ENCODE measurements around the gene ANKRD49.
"Not testable (repeated sequence)": the region's sequence is repeated elsewhere in the genome, so short reads cannot be mapped to it uniquely, and the experiment has no call there.

Gene ANKRD49

DNA sequence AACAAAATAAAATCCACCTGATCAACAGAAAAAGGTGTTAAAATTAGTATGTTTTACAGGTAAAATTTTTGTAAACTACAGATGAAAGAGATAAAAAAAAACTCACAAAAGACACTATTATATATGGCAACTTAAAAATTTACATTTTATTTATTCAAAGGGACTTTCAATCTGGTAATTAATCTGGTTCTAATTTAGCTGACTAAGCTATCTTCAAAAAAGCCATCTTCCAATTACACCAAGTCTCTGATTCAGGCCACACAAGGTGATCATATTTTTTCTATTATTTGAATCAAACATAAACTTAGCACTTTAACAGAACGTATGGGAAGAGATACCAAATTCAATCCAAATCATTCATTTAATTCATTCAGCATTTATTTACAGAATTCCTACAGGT, 7.7 kb upstream of the ANKRD49 start:
- TF ChIP-seq, protein P1, sequence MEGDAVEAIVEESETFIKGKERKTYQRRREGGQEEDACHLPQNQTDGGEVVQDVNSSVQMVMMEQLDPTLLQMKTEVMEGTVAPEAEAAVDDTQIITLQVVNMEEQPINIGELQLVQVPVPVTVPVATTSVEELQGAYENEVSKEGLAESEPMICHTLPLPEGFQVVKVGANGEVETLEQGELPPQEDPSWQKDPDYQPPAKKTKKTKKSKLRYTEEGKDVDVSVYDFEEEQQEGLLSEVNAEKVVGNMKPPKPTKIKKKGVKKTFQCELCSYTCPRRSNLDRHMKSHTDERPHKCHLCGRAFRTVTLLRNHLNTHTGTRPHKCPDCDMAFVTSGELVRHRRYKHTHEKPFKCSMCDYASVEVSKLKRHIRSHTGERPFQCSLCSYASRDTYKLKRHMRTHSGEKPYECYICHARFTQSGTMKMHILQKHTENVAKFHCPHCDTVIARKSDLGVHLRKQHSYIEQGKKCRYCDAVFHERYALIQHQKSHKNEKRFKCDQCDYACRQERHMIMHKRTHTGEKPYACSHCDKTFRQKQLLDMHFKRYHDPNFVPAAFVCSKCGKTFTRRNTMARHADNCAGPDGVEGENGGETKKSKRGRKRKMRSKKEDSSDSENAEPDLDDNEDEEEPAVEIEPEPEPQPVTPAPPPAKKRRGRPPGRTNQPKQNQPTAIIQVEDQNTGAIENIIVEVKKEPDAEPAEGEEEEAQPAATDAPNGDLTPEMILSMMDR (IDR thresholded peaks at IDR 0.05; ENCODE audit: insufficient read depth, low read length, poor library complexity, severe bottlenecking) = no peak
- peaks cover 8% of the 10 kb centered on the region for H3K36me3 ChIP-seq (ENCODE audit: control insufficient read depth, insufficient read depth, low read length)
- no peaks in the 10 kb centered on the region for H3K27me3 ChIP-seq (replicated peaks; ENCODE audit: control insufficient read depth, insufficient read depth, low read length)
- no peak for DNase-seq (ENCODE audit: extremely low read depth, insufficient read length)
- H3K4me3 ChIP-seq (replicated peaks; ENCODE audit: low read depth, low read length) = no peak overlapping the region

DNA sequence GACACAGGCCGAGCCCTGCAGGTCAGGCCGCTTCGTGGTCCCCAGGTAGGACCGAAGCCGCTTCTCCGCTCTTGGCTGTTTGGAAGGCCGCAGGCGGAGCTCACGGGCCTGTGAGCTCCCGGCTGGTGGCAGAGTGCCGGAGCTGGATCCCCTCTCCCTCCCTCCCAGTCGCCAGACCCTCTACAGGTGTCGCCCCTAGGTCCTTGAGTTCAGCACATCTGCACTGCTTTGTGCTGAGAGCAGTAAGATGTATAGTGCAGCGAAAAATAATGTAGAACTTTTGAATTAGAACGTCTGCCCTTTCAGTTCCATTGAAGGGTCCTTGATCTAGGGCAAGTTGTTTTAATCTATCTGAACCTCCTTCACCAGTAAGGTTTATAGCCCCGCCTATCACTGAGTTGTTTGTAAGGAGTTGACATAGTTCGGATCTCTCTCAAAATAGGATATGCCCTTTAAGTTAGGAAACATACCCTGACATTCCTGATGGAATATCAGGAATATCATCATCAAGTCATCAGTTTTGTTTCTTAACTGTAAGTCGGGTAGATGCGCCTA, 419 bp downstream of the ANKRD49 start:
- no peak for DNase-seq (ENCODE audit: extremely low read depth, insufficient read length)
- peaks cover 9% of the 10 kb centered on the region for H3K36me3 ChIP-seq (ENCODE audit: control insufficient read depth, insufficient read depth, low read length)

DNA sequence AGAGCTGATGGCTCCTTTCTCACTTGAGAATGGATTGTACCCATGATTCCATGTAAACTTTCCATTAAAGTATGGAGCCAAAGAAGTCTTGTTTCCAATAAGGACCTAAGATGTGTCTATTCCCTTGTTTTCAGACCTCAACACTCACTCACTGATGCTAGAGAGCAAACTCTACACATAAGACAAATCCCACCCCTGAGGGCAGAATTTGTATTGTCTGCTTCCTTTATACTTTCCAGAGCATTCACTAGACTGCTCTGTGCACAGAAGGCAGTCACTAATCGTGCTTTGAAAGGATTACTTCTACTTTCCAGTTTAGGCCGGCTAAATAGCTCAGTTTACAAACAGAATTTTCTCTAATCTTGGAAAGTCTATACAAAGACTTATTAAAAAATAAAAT, 6.4 kb downstream of the ANKRD49 start:
- H3K4me3 ChIP-seq (replicated peaks; ENCODE audit: low read depth, low read length) = no peak overlapping the region
- H3K36me3 ChIP-seq (ENCODE audit: control insufficient read depth, insufficient read depth, low read length) = peaks cover 7% of the 10 kb centered on the region
- H3K27me3 ChIP-seq (replicated peaks; ENCODE audit: control insufficient read depth, insufficient read depth, low read length) = no peaks in the 10 kb centered on the region
- no peak for DNase-seq (ENCODE audit: extremely low read depth, insufficient read length)
- TF ChIP-seq, protein P1 (IDR thresholded peaks at IDR 0.05; ENCODE audit: insufficient read depth, low read length, poor library complexity, severe bottlenecking) = no peak

More for the DNA sequence above, 419 bp downstream of the ANKRD49 start:
- TF ChIP-seq, protein P1 (IDR thresholded peaks at IDR 0.05; ENCODE audit: insufficient read depth, low read length, poor library complexity, severe bottlenecking) = peak; percentile 3
- Histone ChIP-seq H3K4me3 (replicated peaks; ENCODE audit: low read depth, low read length) (peak overlapping the region; percentile 90), H3K27me3 (replicated peaks; ENCODE audit: control insufficient read depth, insufficient read depth, low read length) (no peaks in the 10 kb centered on the region)

DNA sequence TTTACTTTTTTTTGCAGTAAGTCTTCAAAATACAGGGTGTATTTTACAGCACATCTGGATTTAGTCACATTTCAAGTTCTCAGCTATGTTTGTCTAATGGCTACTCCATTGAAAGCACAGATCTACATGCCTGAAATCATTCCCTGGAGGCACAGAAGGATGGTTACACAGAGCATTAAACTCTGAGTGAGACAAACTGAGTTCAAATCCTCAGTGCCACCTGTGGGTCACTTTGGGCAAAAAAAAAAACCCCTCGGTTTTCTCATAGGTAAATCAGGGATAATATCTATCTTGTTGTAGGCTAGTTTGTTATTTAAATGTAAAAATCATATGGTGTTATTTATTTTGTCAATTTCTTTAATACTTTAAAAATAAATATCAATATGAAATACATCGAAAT, 7.7 kb downstream of the ANKRD49 start:
- H3K27me3 ChIP-seq (replicated peaks; ENCODE audit: control insufficient read depth, insufficient read depth, low read length) = no peaks in the 10 kb centered on the region
- no peak for DNase-seq (ENCODE audit: extremely low read depth, insufficient read length)
- TF ChIP-seq, protein P1 (IDR thresholded peaks at IDR 0.05; ENCODE audit: insufficient read depth, low read length, poor library complexity, severe bottlenecking) = peak; percentile 10
- peaks cover 7% of the 10 kb centered on the region for H3K36me3 ChIP-seq (ENCODE audit: control insufficient read depth, insufficient read depth, low read length)
- no peak overlapping the region for H3K4me3 ChIP-seq (replicated peaks; ENCODE audit: low read depth, low read length)

DNA sequence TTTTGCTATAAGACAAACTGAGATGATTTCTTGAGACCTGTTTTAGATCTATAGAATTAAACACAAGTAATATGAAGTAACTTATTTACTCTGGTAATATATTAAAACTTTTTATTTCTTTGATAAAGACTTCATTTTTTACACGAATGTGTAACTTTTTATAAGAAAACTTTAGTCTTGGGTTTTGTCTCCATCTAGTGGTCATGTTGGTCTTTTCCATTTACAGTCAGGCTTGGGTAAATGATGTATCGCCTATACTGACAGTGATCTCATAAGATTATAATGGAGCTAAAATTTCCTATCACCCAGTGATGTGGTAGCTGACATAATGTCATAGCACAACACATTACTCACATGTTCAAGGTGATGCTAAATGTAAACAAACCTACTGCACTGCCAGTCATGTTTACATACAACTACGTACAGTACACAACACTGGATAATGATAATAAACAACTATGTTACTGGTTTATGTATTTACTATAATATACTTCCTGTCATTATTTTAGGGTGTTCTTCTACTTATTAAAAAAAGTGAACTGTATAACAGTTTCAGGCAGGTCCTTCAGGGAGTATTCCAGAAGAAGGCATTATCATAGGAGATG, 11.0 kb downstream of the ANKRD49 start:
- DNase-seq (ENCODE audit: extremely low read depth, insufficient read length) = no peak
- no peaks in the 10 kb centered on the region for H3K27me3 ChIP-seq (replicated peaks; ENCODE audit: control insufficient read depth, insufficient read depth, low read length)
- TF ChIP-seq, protein P1 (IDR thresholded peaks at IDR 0.05; ENCODE audit: insufficient read depth, low read length, poor library complexity, severe bottlenecking) = peak; percentile 56
- H3K4me3 ChIP-seq (replicated peaks; ENCODE audit: low read depth, low read length) = no peak overlapping the region
- peaks cover 3% of the 10 kb centered on the region for H3K36me3 ChIP-seq (ENCODE audit: control insufficient read depth, insufficient read depth, low read length)

DNA sequence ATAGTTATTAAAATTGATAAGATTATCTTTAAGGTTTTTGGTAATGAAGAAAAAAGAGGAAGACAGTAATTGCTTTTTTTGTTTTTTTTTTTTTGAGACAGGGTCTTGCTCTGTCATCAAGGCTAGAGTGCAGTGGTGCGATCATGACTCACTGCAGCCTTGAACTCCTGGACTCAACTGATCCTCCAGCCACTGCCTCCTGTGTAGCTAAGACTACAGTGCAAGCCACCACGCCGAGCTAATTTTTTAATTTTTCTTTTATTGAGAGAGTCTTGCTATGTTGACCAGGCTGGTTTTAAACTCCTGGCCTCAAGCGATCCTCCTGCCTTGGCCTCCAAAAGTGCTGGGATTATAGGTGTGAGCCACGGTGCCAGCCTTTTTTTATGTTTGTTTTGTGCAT, 12.7 kb downstream of the ANKRD49 start:
- not testable (repeated sequence) for DNase-seq (ENCODE audit: extremely low read depth, insufficient read length); H3K4me3 ChIP-seq (replicated peaks; ENCODE audit: low read depth, low read length); H3K27me3 ChIP-seq (replicated peaks; ENCODE audit: control insufficient read depth, insufficient read depth, low read length); H3K36me3 ChIP-seq (ENCODE audit: control insufficient read depth, insufficient read depth, low read length)
